ENCODE data around the gene PDE4DIP. TPM values are rescaled to one million over a fixed set of nuclear protein-coding genes. Genes with fewer than 3 reads are reported as not detected.
"Not testable (repeated sequence)": the region's sequence is repeated elsewhere in the genome, so short reads cannot be mapped to it uniquely, and the experiment has no call there.

Gene PDE4DIP
- total RNA-seq, 2 experiments from 2014 or later = 21.5 to 22.3 TPM

DNA sequence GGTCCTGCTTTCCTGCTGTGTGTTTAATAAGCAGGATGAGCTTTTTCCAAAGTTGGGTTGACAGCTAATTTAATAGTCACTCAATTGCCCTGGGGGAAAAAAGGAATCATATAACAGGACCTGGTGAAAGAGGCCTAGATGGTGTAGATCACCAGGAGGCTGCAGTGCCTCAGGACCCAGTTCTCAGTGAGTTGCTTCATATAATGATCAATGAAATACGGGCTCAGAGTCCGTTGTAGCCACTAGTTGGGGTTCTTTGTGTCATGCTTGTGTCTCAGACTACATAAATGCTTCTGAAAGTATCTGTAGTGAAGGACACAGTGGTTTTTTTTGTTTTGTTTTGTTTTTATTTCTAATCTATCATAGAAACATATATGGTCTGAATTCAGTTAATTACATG is 164.5 kb downstream of the PDE4DIP start:
- H3K4me1 Mint-ChIP-seq (ENCODE audit: low read depth); H3K9me3 Mint-ChIP-seq (ENCODE audit: insufficient read depth); H3K4me3 Mint-ChIP-seq; H3K27me3 Mint-ChIP-seq (ENCODE audit: low read depth); H3K27ac Mint-ChIP-seq; ATAC-seq; DNase-seq; POLR2A ChIA-PET; H3K36me3 Mint-ChIP-seq (ENCODE audit: low read depth); CTCF ChIA-PET: not testable (repeated sequence)

DNA sequence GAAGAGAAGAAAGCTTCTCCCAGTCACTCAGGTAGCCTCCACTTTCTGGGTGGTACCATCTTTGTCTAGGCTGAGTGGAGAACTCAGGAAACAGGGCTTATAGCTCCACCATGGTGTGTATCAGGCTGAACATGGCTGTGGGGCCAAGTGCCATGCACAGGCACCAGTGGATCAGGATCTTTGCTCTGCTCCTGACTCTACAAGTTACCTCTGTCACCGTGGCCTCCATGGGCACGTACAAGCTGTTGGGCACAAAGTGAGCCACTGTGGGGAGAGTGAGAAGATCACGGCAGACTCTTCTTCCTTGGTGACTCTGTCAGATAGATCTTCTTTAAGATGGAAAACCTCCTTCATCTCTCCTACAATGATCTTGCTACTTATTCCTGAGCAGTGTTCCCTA is 165.5 kb downstream of the PDE4DIP start:
- H3K27me3 Mint-ChIP-seq (ENCODE audit: low read depth); H3K4me3 Mint-ChIP-seq; H3K4me1 Mint-ChIP-seq (ENCODE audit: low read depth); ATAC-seq; H3K27ac Mint-ChIP-seq; H3K36me3 Mint-ChIP-seq (ENCODE audit: low read depth); H3K9me3 Mint-ChIP-seq (ENCODE audit: insufficient read depth); CTCF ChIA-PET; POLR2A ChIA-PET; DNase-seq: not testable (repeated sequence)

DNA sequence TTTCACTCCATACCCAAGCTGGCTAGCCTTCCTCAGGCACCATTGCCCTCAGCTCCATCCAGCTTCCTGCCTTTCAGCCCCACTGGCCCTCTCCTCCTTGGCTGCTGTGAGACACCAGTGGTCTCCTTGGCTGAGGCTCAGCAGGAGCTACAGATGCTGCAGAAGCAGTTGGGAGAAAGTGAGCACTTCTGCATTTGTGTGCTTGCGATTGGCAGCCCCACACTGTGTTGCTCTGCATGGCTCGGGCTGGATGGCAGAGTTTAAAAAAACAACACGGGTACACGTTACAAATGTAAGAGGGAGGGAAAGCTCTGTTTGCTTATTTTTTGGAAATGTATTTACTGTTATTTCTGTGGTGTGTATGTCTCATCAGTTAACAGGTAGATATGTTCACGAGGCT is 168.4 kb downstream of the PDE4DIP start:
- CTCF ChIA-PET; DNase-seq; POLR2A ChIA-PET; H3K4me3 Mint-ChIP-seq; H3K27ac Mint-ChIP-seq; H3K9me3 Mint-ChIP-seq (ENCODE audit: insufficient read depth); H3K36me3 Mint-ChIP-seq (ENCODE audit: low read depth); H3K27me3 Mint-ChIP-seq (ENCODE audit: low read depth); H3K4me1 Mint-ChIP-seq (ENCODE audit: low read depth); ATAC-seq: not testable (repeated sequence)

DNA sequence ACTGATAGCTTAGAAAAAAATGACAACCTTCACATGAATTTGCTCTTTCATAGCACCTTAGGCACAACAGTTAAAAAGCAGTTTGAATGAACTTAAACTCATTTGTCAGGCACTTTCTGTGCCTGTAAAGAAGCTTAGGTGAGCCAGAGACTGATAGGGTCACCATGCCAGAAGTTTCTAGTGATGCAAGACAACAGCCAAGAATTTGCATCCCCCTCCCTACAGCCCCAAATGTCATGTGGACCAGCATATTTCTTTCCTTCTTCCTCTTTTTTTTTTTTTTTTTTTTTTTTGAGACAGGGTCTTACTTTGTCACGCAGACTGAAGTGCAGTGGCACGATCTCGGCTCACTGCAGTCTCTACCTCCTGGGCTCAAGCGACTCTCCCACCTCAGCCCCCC is 169.3 kb downstream of the PDE4DIP start:
- CTCF ChIA-PET; H3K4me3 Mint-ChIP-seq; POLR2A ChIA-PET; H3K27me3 Mint-ChIP-seq (ENCODE audit: low read depth); H3K36me3 Mint-ChIP-seq (ENCODE audit: low read depth); H3K27ac Mint-ChIP-seq; ATAC-seq; H3K9me3 Mint-ChIP-seq (ENCODE audit: insufficient read depth); DNase-seq; H3K4me1 Mint-ChIP-seq (ENCODE audit: low read depth): not testable (repeated sequence)

DNA sequence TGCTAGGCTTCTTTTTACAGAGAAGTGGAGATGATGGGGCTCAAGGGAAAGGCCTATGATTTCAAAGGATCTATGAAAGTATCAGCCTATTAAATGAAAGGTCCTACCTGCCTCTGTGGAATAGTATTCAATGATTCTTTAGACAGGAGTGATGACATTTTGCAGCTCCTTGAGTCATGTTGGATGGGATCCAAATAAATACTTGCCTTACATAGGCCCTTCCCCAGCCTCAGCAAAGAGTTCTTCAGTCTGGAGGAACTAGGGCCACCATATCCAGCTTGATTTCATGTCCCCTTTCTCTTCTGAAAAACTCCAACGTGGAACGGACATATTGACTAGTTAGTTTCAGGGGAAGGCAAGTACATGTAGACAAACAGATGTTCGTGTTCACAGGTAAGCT is 171.3 kb downstream of the PDE4DIP start:
- DNase-seq; POLR2A ChIA-PET; H3K27ac Mint-ChIP-seq; H3K36me3 Mint-ChIP-seq (ENCODE audit: low read depth); ATAC-seq; H3K9me3 Mint-ChIP-seq (ENCODE audit: insufficient read depth); H3K27me3 Mint-ChIP-seq (ENCODE audit: low read depth); H3K4me3 Mint-ChIP-seq; H3K4me1 Mint-ChIP-seq (ENCODE audit: low read depth); CTCF ChIA-PET: not testable (repeated sequence)

DNA sequence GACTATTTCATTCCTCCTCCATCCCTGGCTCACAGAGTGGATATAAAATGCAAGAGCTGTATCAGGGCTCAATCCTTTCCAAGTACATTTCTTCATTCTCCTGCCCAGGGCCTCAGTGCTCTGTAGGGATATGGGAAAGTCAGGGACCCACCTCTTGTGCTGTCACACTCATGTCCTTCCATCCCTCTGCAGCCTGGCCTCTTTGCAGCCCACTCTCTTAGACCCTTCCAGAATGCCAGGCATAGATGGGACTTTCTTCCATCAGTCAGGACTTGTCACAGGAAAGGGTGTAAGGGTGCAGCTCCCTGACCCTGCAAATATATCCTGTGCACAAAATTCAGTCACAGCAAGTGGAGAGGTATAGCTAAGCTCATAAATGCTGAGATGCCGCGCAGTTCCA is 172.4 kb downstream of the PDE4DIP start:
- POLR2A ChIA-PET; H3K36me3 Mint-ChIP-seq (ENCODE audit: low read depth); ATAC-seq; H3K27me3 Mint-ChIP-seq (ENCODE audit: low read depth); H3K4me3 Mint-ChIP-seq; H3K4me1 Mint-ChIP-seq (ENCODE audit: low read depth); H3K27ac Mint-ChIP-seq; CTCF ChIA-PET; H3K9me3 Mint-ChIP-seq (ENCODE audit: insufficient read depth); DNase-seq: not testable (repeated sequence)

DNA sequence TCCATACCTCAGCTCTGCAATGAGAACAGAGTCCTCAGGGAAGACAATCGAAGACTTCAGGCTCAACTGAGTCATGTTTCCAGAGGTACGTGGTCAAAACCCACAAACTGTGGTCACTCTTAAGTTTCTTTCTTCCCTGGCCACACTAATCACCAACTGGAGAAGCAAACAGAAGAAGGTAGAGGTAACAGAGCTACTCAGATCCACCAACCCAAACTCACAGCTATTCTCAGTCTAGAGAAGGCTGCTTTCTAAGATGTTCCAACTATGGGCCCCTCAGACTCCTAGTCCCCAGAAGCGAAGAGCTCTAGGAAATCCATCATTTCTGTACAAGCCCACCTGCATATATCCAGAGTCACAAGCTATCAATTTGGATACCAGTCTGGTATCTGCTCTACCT is 174.3 kb downstream of the PDE4DIP start:
- H3K27me3 Mint-ChIP-seq (ENCODE audit: low read depth); H3K36me3 Mint-ChIP-seq (ENCODE audit: low read depth); DNase-seq; POLR2A ChIA-PET; H3K4me3 Mint-ChIP-seq; H3K9me3 Mint-ChIP-seq (ENCODE audit: insufficient read depth); H3K27ac Mint-ChIP-seq; CTCF ChIA-PET; ATAC-seq; H3K4me1 Mint-ChIP-seq (ENCODE audit: low read depth): not testable (repeated sequence)

DNA sequence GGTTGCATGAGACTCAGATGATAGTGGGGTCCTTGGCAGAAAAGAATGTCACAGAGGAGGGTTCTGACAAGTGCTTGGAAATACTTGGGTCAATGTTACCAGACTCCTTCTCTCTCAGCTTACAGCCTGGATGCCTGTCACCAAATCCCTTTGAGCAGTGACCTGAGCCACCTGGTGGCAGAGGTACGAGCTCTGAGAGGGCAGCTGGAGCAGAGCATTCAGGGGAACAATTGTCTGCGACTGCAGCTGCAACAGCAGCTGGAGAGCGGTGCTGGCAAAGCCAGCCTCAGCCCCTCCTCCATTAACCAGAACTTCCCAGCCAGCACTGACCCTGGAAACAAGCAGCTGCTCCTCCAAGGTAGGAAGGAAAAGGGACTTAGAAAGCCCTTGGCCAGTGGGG is 180.1 kb downstream of the PDE4DIP start:
- CTCF ChIA-PET; POLR2A ChIA-PET; H3K9me3 Mint-ChIP-seq (ENCODE audit: insufficient read depth): not testable (repeated sequence)

DNA sequence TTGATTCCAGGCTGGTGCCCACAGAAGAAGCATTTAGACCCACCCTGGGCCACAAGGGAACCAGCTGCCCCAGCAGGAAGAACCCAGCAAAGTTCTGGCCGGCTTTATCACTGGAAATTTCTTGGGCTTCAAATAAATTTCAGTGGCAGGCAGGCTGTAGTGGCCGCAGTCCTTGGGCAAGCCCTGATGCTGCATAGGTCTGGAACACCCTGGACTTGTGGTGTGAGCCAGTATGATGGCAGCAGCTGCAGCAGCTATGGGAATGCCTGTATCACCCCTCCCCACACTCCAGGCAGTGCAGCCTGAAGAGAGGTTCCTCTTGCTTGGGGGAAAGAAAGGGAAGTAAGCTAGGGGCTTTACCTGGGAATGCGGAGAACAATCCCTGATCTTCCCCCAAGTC is 189.7 kb downstream of the PDE4DIP start:
- H3K4me1 Mint-ChIP-seq (ENCODE audit: low read depth); POLR2A ChIA-PET; ATAC-seq; H3K27me3 Mint-ChIP-seq (ENCODE audit: low read depth); H3K9me3 Mint-ChIP-seq (ENCODE audit: insufficient read depth); H3K27ac Mint-ChIP-seq; H3K4me3 Mint-ChIP-seq; DNase-seq; H3K36me3 Mint-ChIP-seq (ENCODE audit: low read depth); CTCF ChIA-PET: not testable (repeated sequence)

More for the DNA sequence above, 180.1 kb downstream of the PDE4DIP start:
- H3K4me3 Mint-ChIP-seq; H3K36me3 Mint-ChIP-seq (ENCODE audit: low read depth); DNase-seq; ATAC-seq; H3K4me1 Mint-ChIP-seq (ENCODE audit: low read depth); H3K27ac Mint-ChIP-seq; H3K27me3 Mint-ChIP-seq (ENCODE audit: low read depth): not testable (repeated sequence)

DNA sequence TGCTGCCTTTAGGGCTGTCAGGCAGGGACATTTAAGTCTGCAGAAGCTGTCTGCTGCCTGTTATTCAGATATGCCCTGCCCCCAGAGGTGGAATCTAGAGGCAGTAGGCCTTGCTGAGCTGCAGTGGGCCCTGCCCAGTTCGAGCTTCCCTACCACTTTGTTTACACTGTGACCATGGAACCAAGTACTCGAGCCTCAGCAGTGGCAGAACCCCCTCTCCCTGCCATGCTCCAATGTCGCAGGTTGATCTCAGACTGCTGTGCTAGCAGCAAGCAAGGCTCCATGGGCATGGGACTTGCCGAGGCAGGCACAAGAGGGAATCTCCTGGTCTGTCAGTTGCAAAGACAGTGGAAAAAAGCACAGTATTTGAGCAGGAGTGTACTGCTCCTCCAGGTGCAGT is 198.8 kb downstream of the PDE4DIP start:
- H3K27me3 Mint-ChIP-seq (ENCODE audit: low read depth); H3K36me3 Mint-ChIP-seq (ENCODE audit: low read depth); CTCF ChIA-PET; H3K4me1 Mint-ChIP-seq (ENCODE audit: low read depth); POLR2A ChIA-PET; ATAC-seq; H3K9me3 Mint-ChIP-seq (ENCODE audit: insufficient read depth); H3K27ac Mint-ChIP-seq; H3K4me3 Mint-ChIP-seq; DNase-seq: not testable (repeated sequence)

DNA sequence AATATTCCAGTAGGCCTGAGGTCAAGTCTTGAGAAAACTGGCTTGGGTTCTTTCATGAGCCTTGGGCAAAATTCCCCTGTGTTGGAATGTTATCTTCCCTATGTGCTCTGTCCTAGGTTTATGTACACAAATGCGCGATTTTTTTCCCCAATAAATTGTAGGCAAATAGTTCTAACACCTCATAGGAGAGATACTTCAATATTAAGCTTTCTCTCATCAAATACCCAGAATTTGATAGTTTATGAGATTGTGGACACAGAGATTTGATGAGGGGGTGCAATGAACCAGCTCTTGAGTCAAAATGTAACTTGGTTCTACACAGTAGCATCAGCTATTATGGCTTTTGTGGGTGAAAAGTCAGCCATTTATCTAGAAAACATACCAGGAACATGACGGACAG is 220.4 kb downstream of the PDE4DIP start:
- POLR2A ChIA-PET; H3K9me3 Mint-ChIP-seq (ENCODE audit: insufficient read depth); H3K36me3 Mint-ChIP-seq (ENCODE audit: low read depth); ATAC-seq; DNase-seq; CTCF ChIA-PET; H3K27me3 Mint-ChIP-seq (ENCODE audit: low read depth); H3K4me3 Mint-ChIP-seq; H3K27ac Mint-ChIP-seq; H3K4me1 Mint-ChIP-seq (ENCODE audit: low read depth): not testable (repeated sequence)

DNA sequence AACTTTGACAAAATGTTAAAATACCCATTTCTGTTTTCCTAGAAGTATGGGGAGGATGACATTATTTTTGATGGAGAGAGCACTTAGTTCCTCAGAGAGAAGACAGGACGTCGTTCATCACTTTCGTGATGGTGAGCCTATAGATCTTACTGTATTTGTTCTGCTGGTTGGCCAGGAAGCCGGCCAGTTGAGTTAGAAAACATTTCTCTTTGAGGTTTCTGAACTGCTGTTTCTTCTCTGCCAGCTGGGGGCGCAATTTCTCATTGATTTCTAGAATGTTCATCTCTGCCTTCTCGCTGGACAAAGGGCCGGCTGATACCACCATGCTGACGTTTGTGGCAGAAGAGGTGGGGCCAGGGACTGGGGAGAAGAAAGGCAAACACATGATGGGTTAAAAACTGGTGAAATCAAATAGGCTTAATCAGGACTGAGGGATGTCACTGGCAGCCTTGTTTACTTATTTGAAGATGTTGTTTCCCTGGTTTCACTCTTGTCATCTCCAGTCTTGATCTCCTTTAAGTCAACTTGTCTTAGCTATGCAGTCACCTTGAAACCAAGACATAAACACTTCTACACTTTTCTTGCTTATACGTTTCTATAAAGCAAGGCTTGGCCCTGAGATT is 231.4 kb downstream of the PDE4DIP start:
- H3K4me3 Mint-ChIP-seq; CTCF ChIA-PET; H3K27ac Mint-ChIP-seq; DNase-seq; POLR2A ChIA-PET; ATAC-seq; H3K9me3 Mint-ChIP-seq (ENCODE audit: insufficient read depth); H3K4me1 Mint-ChIP-seq (ENCODE audit: low read depth); H3K36me3 Mint-ChIP-seq (ENCODE audit: low read depth); H3K27me3 Mint-ChIP-seq (ENCODE audit: low read depth): not testable (repeated sequence)

Data from activated CD8-positive, alpha-beta T cell treated with anti-CD3 and anti-CD28 coated beads, Interleukin-2, amount 10 ng/mL, durations not matched to agents 7 days and 5 days (primary cell).